Mesothelial cell of epicardium (in vitro differentiated cells): ENCODE data around the gene CCNC. TPM values are rescaled to one million over a fixed set of nuclear protein-coding genes. Genes with fewer than 3 reads are reported as not detected.

Experiments
- DNase-seq, 2 experiments: peaks; one replicate each; pipeline ENCODE4 v3.0.0; 2021; ENCODE audit warnings: low spot score in 2 of 2; ENCODE audit not compliant: unreplicated experiment in 2 of 2
- H3K27ac Mint-ChIP-seq: 2 replicates; pipeline ENCODE4 v1.8.0; 2021; ENCODE audit warnings: mixed read lengths
- H3K27me3 Mint-ChIP-seq: 2 replicates; pipeline ENCODE4 v1.8.0; 2021; ENCODE audit warnings: low read depth, mixed read lengths
- H3K36me3 Mint-ChIP-seq: 2 replicates; pipeline ENCODE4 v1.8.0; 2021; ENCODE audit warnings: mixed read lengths
- H3K4me1 Mint-ChIP-seq: 2 replicates; pipeline ENCODE4 v1.8.0; 2021; ENCODE audit warnings: mixed read lengths
- H3K4me3 Mint-ChIP-seq: 2 replicates; pipeline ENCODE4 v1.8.0; 2021; ENCODE audit warnings: mild to moderate bottlenecking, moderate library complexity, mixed read lengths
- H3K9me3 Mint-ChIP-seq: 2 replicates; pipeline ENCODE4 v1.8.0; 2021; ENCODE audit warnings: mixed read lengths
- CTCF ChIP-seq: fragments of 200-600 bp; sonication (generic); IDR thresholded peaks from one replicate; pipeline ENCODE4 v1.5.0; 2021; ENCODE audit warnings: antibody characterized with exemption; ENCODE audit not compliant: unreplicated experiment
- total RNA-seq: library from RNA; stranded (reverse); gene quantifications from 3 replicates; pipeline ENCODE4 v1.2.1, GENCODE V29; 2021

CCNC gene
- total RNA-seq, 1 donor from 2014 or later = 54.3 TPM

GRCh38 chr6:99545442-99545841 is 23.0 kb downstream of the CCNC start:
- H3K9me3 Mint-ChIP-seq = no peaks in the 10 kb centered on the region

GRCh38 chr6:99543968-99544367 is 24.5 kb downstream of the CCNC start:
- Mint-ChIP-seq H3K36me3 (peaks cover 33% of the 10 kb centered on the region), H3K27ac (no peak overlapping the region), H3K9me3 (no peaks in the 10 kb centered on the region), H3K27me3 (no peaks in the 10 kb centered on the region), H3K4me3 (no peak overlapping the region), H3K4me1 (no peaks in the 10 kb centered on the region)
- DNase-seq = no peak
- TF ChIP-seq CTCF = no peak

More at GRCh38 chr6:99545442-99545841, 23.0 kb downstream of the CCNC start:
- Mint-ChIP-seq H3K36me3 (peaks cover 34% of the 10 kb centered on the region), H3K4me1 (no peaks in the 10 kb centered on the region), H3K27ac (peak overlapping the region; percentile 6), H3K4me3 (no peak overlapping the region), H3K27me3 (no peaks in the 10 kb centered on the region)
- no peak for TF ChIP-seq CTCF
- no peak for DNase-seq

- Mint-ChIP-seq H3K9me3 (no peaks in the 10 kb centered on the region), H3K36me3 (peaks cover 20% of the 10 kb centered on the region), H3K4me3 (no peak overlapping the region), H3K27ac (no peak overlapping the region), H3K4me1 (no peaks in the 10 kb centered on the region), H3K27me3 (no peaks in the 10 kb centered on the region)
- no peak for TF ChIP-seq CTCF
- no peak for DNase-seq
These were observed 37.8 kb downstream of the CCNC start for GRCh38 chr6:99530627-99531026.

GRCh38 chr6:99522531-99522930 is 45.9 kb downstream of the CCNC start:
- H3K4me1 Mint-ChIP-seq = peaks cover 8% of the 10 kb centered on the region
- H3K36me3 Mint-ChIP-seq = no peaks in the 10 kb centered on the region
- peak overlapping the region; percentile 30 for H3K4me3 Mint-ChIP-seq
- H3K9me3 Mint-ChIP-seq = peaks cover 4% of the 10 kb centered on the region
- H3K27me3 Mint-ChIP-seq = no peaks in the 10 kb centered on the region
- H3K27ac Mint-ChIP-seq = no peak overlapping the region
- no peak for DNase-seq
- TF ChIP-seq CTCF = no peak

GRCh38 chr6:99521633-99522151 is 46.8 kb downstream of the CCNC start:
- no peaks in the 10 kb centered on the region for H3K36me3 Mint-ChIP-seq
- peak overlapping the region; percentile 98 for H3K4me3 Mint-ChIP-seq
- peaks cover 8% of the 10 kb centered on the region for H3K4me1 Mint-ChIP-seq
- DNase-seq = peak in 1 of 2 experiments; percentile 43
- TF ChIP-seq CTCF = no peak
- peak overlapping the region; percentile 99 for H3K27ac Mint-ChIP-seq
- no peaks in the 10 kb centered on the region for H3K27me3 Mint-ChIP-seq
- H3K9me3 Mint-ChIP-seq = peaks cover 4% of the 10 kb centered on the region
